Osteocyte (in vitro differentiated cells): Measurements from ENCODE around the gene MCTP2. TPM values are rescaled to one million over a fixed set of nuclear protein-coding genes. Genes with fewer than 3 reads are reported as not detected.

Experiments used
- DNase-seq: peaks from one replicate; pipeline ENCODE4 v3.0.0; 2021; ENCODE audit warnings: mixed read lengths; ENCODE audit not compliant: unreplicated experiment; ENCODE audit errors: extremely low spot score
- H3K27ac Mint-ChIP-seq: one replicate; pipeline ENCODE4 v1.8.0; 2021; ENCODE audit warnings: mild to moderate bottlenecking, mixed read lengths; ENCODE audit not compliant: unreplicated experiment
- H3K27me3 Mint-ChIP-seq: one replicate; pipeline ENCODE4 v1.8.0; 2021; ENCODE audit warnings: mixed read lengths; ENCODE audit not compliant: unreplicated experiment
- H3K36me3 Mint-ChIP-seq: one replicate; pipeline ENCODE4 v1.8.0; 2021; ENCODE audit warnings: mixed read lengths; ENCODE audit not compliant: unreplicated experiment
- H3K4me1 Mint-ChIP-seq: one replicate; pipeline ENCODE4 v1.8.0; 2021; ENCODE audit warnings: mixed read lengths; ENCODE audit not compliant: unreplicated experiment
- H3K4me3 Mint-ChIP-seq: one replicate; pipeline ENCODE4 v1.8.0; 2021; ENCODE audit warnings: mild to moderate bottlenecking, moderate library complexity, mixed read lengths; ENCODE audit not compliant: unreplicated experiment
- H3K9me3 Mint-ChIP-seq: one replicate; pipeline ENCODE4 v1.8.0; 2021; ENCODE audit warnings: mixed read lengths; ENCODE audit not compliant: unreplicated experiment
- total RNA-seq: library from RNA; stranded (reverse); gene quantifications from 2 replicates; pipeline ENCODE4 v1.2.1, GENCODE V29; 2021
- TF ChIP-seq, protein P1 (sequence below): fragments of 200-600 bp; sonication (generic); IDR thresholded peaks from 2 replicates; pipeline ENCODE4 v1.5.0; 2021; ENCODE audit warnings: antibody characterized with exemption, mild to moderate bottlenecking, moderate library complexity

The MCTP2 gene
- total RNA-seq, 1 donor from 2014 or later: 0.32 TPM

DNA sequence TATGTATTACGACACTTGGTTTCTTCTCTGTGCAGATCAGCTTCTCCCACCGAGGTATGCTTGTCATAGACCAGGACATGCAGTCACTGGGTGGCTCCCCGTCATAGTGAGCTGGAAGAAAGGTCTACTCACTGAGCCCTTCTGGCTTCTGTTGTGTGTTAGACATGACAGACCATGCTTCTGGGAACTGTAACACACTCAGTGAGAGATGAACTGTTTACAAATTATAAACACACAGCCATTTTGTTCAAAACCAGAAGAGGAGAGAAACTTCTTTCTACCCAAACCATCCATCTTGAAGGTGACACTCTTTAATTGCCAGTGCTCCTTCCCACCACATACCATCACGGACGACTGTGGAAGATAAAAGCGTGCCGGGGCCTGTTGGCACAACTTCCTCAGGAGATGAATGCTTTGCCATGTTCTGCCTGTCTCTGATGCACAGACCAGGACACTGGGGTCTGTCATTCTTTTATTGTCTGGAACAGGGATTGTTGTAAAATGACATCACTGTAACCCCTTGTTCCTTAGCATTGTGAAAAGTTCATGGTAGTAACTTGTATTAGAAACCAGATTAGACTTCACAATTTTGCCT lies 214.3 kb downstream of the MCTP2 start:
- H3K9me3 Mint-ChIP-seq: peaks cover 4% of the 10 kb centered on the region
- no peak for DNase-seq
- H3K4me3 Mint-ChIP-seq: no peak overlapping the region
- TF ChIP-seq, protein P1, sequence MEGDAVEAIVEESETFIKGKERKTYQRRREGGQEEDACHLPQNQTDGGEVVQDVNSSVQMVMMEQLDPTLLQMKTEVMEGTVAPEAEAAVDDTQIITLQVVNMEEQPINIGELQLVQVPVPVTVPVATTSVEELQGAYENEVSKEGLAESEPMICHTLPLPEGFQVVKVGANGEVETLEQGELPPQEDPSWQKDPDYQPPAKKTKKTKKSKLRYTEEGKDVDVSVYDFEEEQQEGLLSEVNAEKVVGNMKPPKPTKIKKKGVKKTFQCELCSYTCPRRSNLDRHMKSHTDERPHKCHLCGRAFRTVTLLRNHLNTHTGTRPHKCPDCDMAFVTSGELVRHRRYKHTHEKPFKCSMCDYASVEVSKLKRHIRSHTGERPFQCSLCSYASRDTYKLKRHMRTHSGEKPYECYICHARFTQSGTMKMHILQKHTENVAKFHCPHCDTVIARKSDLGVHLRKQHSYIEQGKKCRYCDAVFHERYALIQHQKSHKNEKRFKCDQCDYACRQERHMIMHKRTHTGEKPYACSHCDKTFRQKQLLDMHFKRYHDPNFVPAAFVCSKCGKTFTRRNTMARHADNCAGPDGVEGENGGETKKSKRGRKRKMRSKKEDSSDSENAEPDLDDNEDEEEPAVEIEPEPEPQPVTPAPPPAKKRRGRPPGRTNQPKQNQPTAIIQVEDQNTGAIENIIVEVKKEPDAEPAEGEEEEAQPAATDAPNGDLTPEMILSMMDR: no peak
- H3K27ac Mint-ChIP-seq: no peak overlapping the region
- H3K27me3 Mint-ChIP-seq: no peaks in the 10 kb centered on the region
- H3K4me1 Mint-ChIP-seq: no peaks in the 10 kb centered on the region
- no peaks in the 10 kb centered on the region for H3K36me3 Mint-ChIP-seq

DNA sequence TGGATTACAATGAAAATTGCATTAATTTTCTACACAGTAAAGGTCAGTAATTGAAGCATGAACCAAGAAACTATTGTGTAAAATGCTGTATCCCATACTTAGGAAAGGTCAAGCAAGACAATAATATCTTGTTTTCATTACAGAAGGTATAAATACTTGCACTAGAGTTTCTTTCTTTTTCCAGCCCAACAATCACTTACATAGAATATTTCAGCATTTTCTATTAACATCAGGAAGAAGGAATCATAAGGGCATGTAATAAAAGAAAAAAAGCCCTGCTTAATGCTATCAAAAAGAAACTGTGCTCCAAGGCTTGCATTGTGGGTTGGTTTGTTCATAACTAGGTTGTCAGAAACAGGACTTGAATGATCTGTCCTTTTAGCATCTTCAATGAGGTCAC lies 215.1 kb downstream of the MCTP2 start:
- no peak for DNase-seq

DNA sequence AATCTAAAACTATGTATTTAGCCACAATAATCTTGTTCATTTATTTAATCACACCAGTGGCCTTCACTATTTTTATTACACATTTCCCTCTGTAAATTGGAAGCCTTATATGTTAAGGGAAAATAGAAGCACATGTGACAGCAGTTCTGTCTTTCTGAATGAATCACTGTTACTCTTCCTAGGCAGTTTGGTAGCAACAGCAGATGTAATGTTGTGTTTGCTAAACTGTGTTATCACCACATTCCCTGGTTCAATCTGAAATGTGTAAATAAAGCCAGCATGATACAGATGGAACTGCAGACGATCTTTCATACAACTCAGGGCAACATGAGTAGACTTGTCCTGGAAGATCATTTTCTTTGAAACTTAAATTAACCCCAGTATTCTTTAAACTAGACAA lies 220.1 kb downstream of the MCTP2 start:
- Mint-ChIP-seq H3K4me3 (no peak overlapping the region), H3K27me3 (no peaks in the 10 kb centered on the region), H3K9me3 (no peaks in the 10 kb centered on the region), H3K4me1 (no peaks in the 10 kb centered on the region), H3K36me3 (no peaks in the 10 kb centered on the region), H3K27ac (no peak overlapping the region)
- DNase-seq: no peak
- TF ChIP-seq, protein P1: no peak

More for the DNA sequence above, 215.1 kb downstream of the MCTP2 start:
- no peaks in the 10 kb centered on the region for H3K27me3 Mint-ChIP-seq
- no peak overlapping the region for H3K27ac Mint-ChIP-seq
- TF ChIP-seq, protein P1: no peak
- H3K4me1 Mint-ChIP-seq: no peaks in the 10 kb centered on the region
- H3K4me3 Mint-ChIP-seq: no peak overlapping the region
- H3K36me3 Mint-ChIP-seq: no peaks in the 10 kb centered on the region
- peaks cover 4% of the 10 kb centered on the region for H3K9me3 Mint-ChIP-seq

DNA sequence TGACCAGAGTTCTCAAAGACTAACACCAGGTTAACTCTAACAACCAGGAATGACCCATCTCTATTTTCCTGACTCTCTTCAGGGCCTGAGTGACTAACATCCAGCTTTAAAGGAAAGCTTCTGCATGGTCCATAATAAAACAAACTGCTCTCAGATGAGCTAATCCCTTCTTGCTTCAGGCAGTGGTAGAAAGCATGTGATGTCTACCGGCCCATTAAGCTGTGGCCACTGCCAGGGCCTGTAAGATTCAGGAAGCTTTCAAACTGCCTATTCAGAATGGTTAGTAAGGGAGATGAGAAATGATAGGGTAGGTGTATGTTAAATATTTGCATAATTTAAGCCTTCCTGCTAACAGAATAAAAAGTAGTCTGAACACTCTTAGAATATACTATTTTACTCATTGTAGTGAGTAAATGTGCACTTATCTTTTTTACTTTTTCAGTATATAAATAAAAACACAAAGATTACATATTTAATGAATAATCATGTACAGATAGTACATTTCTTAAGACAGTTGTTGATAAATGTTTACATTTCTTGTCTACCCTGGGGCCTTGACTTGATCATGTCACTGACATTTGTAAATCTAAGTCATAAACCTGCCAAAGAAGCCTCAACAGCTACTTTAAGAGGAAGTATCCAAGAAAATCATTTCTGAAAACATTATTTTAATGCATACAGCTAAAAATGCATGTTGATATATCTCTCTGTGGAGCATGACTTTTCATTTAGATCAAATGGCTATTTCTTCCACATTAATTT lies 222.0 kb downstream of the MCTP2 start:
- no peak for DNase-seq
- Mint-ChIP-seq H3K36me3 (no peaks in the 10 kb centered on the region), H3K4me1 (no peaks in the 10 kb centered on the region), H3K4me3 (no peak overlapping the region), H3K27ac (no peak overlapping the region), H3K27me3 (no peaks in the 10 kb centered on the region), H3K9me3 (no peaks in the 10 kb centered on the region)
- TF ChIP-seq, protein P1: no peak

GRCh38 chr15:94455297-94455696 lies 223.9 kb downstream of the MCTP2 start:
- Mint-ChIP-seq H3K9me3 (no peaks in the 10 kb centered on the region), H3K27ac (no peak overlapping the region), H3K27me3 (no peaks in the 10 kb centered on the region), H3K4me3 (no peak overlapping the region), H3K4me1 (no peaks in the 10 kb centered on the region), H3K36me3 (no peaks in the 10 kb centered on the region)
- TF ChIP-seq, protein P1: no peak
- DNase-seq: no peak
